Astrocyte (in vitro differentiated cells and primary cell): Measurements from ENCODE around the gene PTGES3L. TPM values are rescaled to one million over a fixed set of nuclear protein-coding genes. Genes with fewer than 3 reads are reported as not detected.
"Not testable (repeated sequence)": the region's sequence is repeated elsewhere in the genome, so short reads cannot be mapped to it uniquely, and the experiment has no call there.

Source experiments
- DNase-seq: peaks from one replicate; pipeline ENCODE4 v3.0.0-alpha.2; 2010; ENCODE audit warnings: low read depth
- FAIRE-seq: peaks from 2 replicates; lab custom pipeline; 2011; peaks lifted over from hg19 to GRCh38; lab: Jason Lieb, UNC
- H2AFZ ChIP-seq: 2 replicates; pipeline ENCODE4 v1.6.0; 2012; ENCODE audit warnings: low read depth, low read length, inconsistent platforms
- H3K27ac ChIP-seq: 2 replicates; pipeline ENCODE4 v1.5.1; 2011; ENCODE audit warnings: low read depth, low read length, inconsistent platforms
- H3K27me3 ChIP-seq: 2 replicates; pipeline ENCODE4 v1.6.0; 2011; ENCODE audit warnings: low read length, inconsistent platforms; ENCODE audit not compliant: insufficient read depth
- H3K36me3 ChIP-seq: 2 replicates; pipeline ENCODE4 v1.5.1; 2011; ENCODE audit warnings: low read length, inconsistent platforms; ENCODE audit not compliant: insufficient read depth
- H3K4me1 ChIP-seq: 2 replicates; pipeline ENCODE4 v1.5.1; 2011; ENCODE audit warnings: low read length, inconsistent platforms; ENCODE audit not compliant: insufficient read depth
- H3K4me2 ChIP-seq: 2 replicates; pipeline ENCODE4 v1.6.0; 2012; ENCODE audit warnings: low read length, inconsistent platforms
- H3K4me3 ChIP-seq: 2 replicates; pipeline ENCODE4 v1.5.1; 2011; ENCODE audit warnings: low read depth, mild to moderate bottlenecking, low read length, inconsistent platforms; ENCODE audit not compliant: insufficient read depth
- H3K79me2 ChIP-seq: 2 replicates; pipeline ENCODE4 v1.6.0; 2012; ENCODE audit warnings: mild to moderate bottlenecking, low read length, inconsistent platforms; ENCODE audit not compliant: insufficient read depth
- H3K9ac ChIP-seq: 2 replicates; pipeline ENCODE4 v1.6.0; 2012; ENCODE audit warnings: mild to moderate bottlenecking, low read length, inconsistent platforms
- H3K9me3 ChIP-seq: 2 replicates; pipeline ENCODE4 v1.5.1; 2012; ENCODE audit warnings: low read depth, mild to moderate bottlenecking, low read length, inconsistent platforms; ENCODE audit not compliant: insufficient read depth
- H4K20me1 ChIP-seq: 2 replicates; pipeline ENCODE4 v1.6.0; 2012; ENCODE audit warnings: low read length, inconsistent platforms; ENCODE audit not compliant: insufficient read depth
- H3K27ac Mint-ChIP-seq: one replicate; pipeline ENCODE4 v1.8.0; 2021; ENCODE audit warnings: mild to moderate bottlenecking, mixed read lengths; ENCODE audit not compliant: unreplicated experiment
- H3K27me3 Mint-ChIP-seq: one replicate; pipeline ENCODE4 v1.8.0; 2021; ENCODE audit warnings: low read depth, mixed read lengths; ENCODE audit not compliant: unreplicated experiment
- H3K36me3 Mint-ChIP-seq: one replicate; pipeline ENCODE4 v1.8.0; 2021; ENCODE audit warnings: low read depth, mixed read lengths; ENCODE audit not compliant: unreplicated experiment
- H3K4me1 Mint-ChIP-seq: one replicate; pipeline ENCODE4 v1.8.0; 2021; ENCODE audit warnings: low read depth, mixed read lengths; ENCODE audit not compliant: unreplicated experiment
- H3K4me3 Mint-ChIP-seq: one replicate; pipeline ENCODE4 v1.8.0; 2021; ENCODE audit warnings: mild to moderate bottlenecking, moderate library complexity, mixed read lengths; ENCODE audit not compliant: unreplicated experiment
- H3K9me3 Mint-ChIP-seq: one replicate; pipeline ENCODE4 v1.8.0; 2021; ENCODE audit warnings: mild to moderate bottlenecking, mixed read lengths; ENCODE audit not compliant: unreplicated experiment
- EZH2 ChIP-seq: IDR thresholded peaks from 2 replicates; pipeline ENCODE4 v1.6.1; 2012; ENCODE audit warnings: mild to moderate bottlenecking, low read length, inconsistent platforms; ENCODE audit not compliant: insufficient read depth
- total RNA-seq: library from RNA; stranded (reverse); gene quantifications from 2 replicates; pipeline ENCODE4 v1.2.1, GENCODE V29; 2021
- TF ChIP-seq, protein P1 (sequence below): IDR thresholded peaks from 2 replicates; pipeline ENCODE4 v1.5.1; 2011; ENCODE audit warnings: low read depth, mild to moderate bottlenecking, inconsistent platforms, low read length, moderate library complexity; ENCODE audit not compliant: insufficient read depth

PTGES3L gene
- total RNA-seq, 1 donor from 2014 or later, result 5.1 TPM

DNA sequence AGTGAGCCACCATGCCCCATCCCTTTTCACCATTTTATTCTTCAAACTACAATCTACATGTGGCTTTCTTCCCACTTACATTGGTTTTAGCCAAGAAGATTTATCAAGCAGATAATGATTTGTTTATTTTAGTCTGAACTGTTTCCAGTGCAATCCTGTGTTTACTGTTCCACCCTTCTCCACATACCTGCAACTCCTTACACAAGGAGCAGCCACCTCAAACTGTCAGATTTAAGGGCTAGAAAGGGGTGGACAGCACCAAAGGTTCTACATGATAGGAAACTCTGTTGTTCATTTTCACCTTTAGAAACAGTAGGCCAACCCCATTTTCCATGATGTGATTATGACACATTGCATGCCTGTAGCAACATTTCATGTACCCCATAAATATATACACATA is 2.4 kb upstream of the PTGES3L start:
- no peak for FAIRE-seq
- Histone ChIP-seq H3K9me3 (no peaks in the 10 kb centered on the region), H3K36me3 (peaks cover 7% of the 10 kb centered on the region), H3K4me2 (peak overlapping the region; percentile 91), H2AFZ (no peak overlapping the region), H3K4me1 (peaks cover 17% of the 10 kb centered on the region), H3K27me3 (no peaks in the 10 kb centered on the region), H4K20me1 (peaks cover 21% of the 10 kb centered on the region), H3K9ac (no peak overlapping the region), H3K79me2 (peaks cover 25% of the 10 kb centered on the region), H3K27ac (no peak overlapping the region), H3K4me3 (no peak overlapping the region)
- Mint-ChIP-seq H3K27me3 (no peaks in the 10 kb centered on the region), H3K9me3 (no peaks in the 10 kb centered on the region), H3K36me3 (peaks cover 10% of the 10 kb centered on the region), H3K4me3 (peak overlapping the region; percentile 100), H3K4me1 (peaks cover 11% of the 10 kb centered on the region), H3K27ac (no peak overlapping the region)
- TF ChIP-seq, protein P1, sequence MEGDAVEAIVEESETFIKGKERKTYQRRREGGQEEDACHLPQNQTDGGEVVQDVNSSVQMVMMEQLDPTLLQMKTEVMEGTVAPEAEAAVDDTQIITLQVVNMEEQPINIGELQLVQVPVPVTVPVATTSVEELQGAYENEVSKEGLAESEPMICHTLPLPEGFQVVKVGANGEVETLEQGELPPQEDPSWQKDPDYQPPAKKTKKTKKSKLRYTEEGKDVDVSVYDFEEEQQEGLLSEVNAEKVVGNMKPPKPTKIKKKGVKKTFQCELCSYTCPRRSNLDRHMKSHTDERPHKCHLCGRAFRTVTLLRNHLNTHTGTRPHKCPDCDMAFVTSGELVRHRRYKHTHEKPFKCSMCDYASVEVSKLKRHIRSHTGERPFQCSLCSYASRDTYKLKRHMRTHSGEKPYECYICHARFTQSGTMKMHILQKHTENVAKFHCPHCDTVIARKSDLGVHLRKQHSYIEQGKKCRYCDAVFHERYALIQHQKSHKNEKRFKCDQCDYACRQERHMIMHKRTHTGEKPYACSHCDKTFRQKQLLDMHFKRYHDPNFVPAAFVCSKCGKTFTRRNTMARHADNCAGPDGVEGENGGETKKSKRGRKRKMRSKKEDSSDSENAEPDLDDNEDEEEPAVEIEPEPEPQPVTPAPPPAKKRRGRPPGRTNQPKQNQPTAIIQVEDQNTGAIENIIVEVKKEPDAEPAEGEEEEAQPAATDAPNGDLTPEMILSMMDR, result no peak
- TF ChIP-seq EZH2, result no peak
- DNase-seq, result no peak

DNA sequence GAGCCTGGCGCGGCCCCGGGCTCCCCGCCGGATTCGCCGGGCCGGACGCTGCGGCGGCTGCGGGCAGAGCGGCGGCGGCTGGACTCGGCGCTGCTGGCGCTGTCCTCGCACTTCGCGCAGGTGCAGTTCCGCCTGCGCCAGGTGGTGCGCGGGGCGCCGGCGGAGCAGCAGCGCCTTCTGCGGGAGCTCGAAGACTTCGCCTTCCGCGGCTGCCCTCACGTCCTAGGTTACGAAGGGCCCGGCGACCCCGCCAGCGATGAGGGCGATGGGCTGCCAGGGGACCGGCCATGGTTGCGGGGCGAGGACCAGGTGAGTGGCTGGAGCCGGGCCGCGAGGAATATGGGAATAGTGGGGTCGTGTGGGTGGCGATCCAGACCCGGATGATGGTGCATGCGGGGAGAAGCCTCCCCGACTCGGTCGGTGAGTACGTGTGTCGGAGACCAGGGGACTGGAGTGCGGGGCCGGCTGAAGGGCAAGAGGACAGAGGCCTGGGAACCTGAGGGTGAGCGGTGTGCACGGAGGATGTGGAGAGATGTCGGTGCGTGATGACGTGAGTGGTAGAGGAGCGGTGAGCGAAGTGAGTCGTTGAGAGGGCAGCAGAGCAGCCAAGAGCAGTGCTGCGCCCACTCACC is 1.0 kb upstream of the PTGES3L start:
- Mint-ChIP-seq H3K36me3 (peaks cover 5% of the 10 kb centered on the region), H3K27ac (peak overlapping the region; percentile 98), H3K4me1 (peaks cover 11% of the 10 kb centered on the region), H3K4me3 (peak overlapping the region; percentile 100), H3K27me3 (no peaks in the 10 kb centered on the region), H3K9me3 (no peaks in the 10 kb centered on the region)
- Histone ChIP-seq H2AFZ (peak overlapping the region; percentile 85), H3K4me1 (peaks cover 17% of the 10 kb centered on the region), H3K27me3 (no peaks in the 10 kb centered on the region), H3K27ac (peak overlapping the region; percentile 43), H3K4me3 (peak overlapping the region; percentile 77), H3K36me3 (peaks cover 4% of the 10 kb centered on the region), H3K4me2 (peak overlapping the region; percentile 91), H3K9me3 (no peaks in the 10 kb centered on the region), H4K20me1 (peaks cover 21% of the 10 kb centered on the region), H3K9ac (peak overlapping the region; percentile 83), H3K79me2 (peaks cover 25% of the 10 kb centered on the region)
- DNase-seq, result peak; percentile 58
- TF ChIP-seq, protein P1, result no peak
- TF ChIP-seq EZH2, result no peak
- FAIRE-seq, result no peak

DNA sequence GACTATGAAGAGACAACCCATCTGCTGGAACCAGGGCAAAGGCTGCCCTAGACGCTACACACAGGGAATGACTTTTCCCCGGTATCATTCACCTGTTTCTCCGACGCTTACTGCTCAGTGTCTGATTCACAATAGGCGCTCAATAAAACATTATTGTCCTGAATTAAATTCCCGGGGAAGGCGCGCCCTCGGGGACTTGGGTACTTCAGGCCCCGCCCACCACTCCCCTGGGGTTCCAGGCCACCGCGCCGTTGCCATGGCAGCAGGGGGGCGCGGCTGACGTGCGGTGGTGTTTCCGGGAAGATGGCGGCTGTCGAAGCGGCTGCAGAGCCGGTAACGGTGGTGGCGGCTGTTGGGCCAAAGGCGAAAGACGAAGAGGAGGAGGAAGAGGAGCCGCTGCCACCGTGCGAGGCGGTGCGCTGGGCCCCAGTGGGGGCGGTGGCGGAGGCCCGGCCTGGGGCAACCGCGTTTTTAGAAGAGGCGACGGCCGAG is 440 bp upstream of the PTGES3L start, which contains the start of gene RUNDC1:
TSS of gene RUNDC1 (plus strand) at position 292 of the 492 bp plus-strand sequence. CDS start at position 304, 12 bp downstream.
- no peaks in the 10 kb centered on the region for H3K27me3 Mint-ChIP-seq
- H3K36me3 ChIP-seq, result no peaks in the 10 kb centered on the region
- peaks cover 24% of the 10 kb centered on the region for H3K79me2 ChIP-seq
- H3K4me3 ChIP-seq, result peak within 1 kb of the TSS; percentile 77
- H3K36me3 Mint-ChIP-seq, result peaks cover 2% of the 10 kb centered on the region
- FAIRE-seq (no peak), DNase-seq (peak; percentile 55)
- TF ChIP-seq EZH2, result no peak
- H3K27ac Mint-ChIP-seq, result peak within 1 kb of the TSS; percentile 98
- H3K9ac ChIP-seq, result peak within 1 kb of the TSS; percentile 83
- H3K4me3 Mint-ChIP-seq, result peak within 1 kb of the TSS; percentile 100
- no peaks in the 10 kb centered on the region for H3K9me3 Mint-ChIP-seq
- no peaks in the 10 kb centered on the region for H3K27me3 ChIP-seq
- peak within 1 kb of the TSS; percentile 85 for H2AFZ ChIP-seq
- no peaks in the 10 kb centered on the region for H3K9me3 ChIP-seq
- H3K4me2 ChIP-seq, result peak within 1 kb of the TSS; percentile 91
- H3K4me1 Mint-ChIP-seq, result peaks cover 11% of the 10 kb centered on the region
- peaks cover 21% of the 10 kb centered on the region for H4K20me1 ChIP-seq
- H3K4me1 ChIP-seq, result peaks cover 17% of the 10 kb centered on the region
- peak within 1 kb of the TSS; percentile 43 for H3K27ac ChIP-seq

DNA sequence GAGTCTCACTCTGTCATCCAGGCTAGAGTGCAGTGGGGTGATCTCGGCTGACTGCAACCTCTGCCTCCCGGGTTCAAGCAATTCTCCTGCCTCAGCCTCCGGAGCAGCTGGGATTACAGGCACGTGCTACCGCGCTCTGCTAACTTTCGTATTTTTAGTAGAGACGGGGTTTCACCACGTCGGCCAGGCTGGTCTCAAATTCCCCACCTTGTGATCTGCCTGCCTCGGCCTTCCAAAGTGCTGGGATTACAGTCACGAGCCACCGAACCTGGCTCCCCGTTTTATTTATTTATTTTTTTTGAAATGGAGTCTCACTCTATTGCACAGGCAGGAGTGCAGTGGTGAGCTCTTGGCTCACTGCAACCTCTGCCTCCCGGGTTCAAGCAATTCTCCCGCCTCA is 4.2 kb downstream of the PTGES3L start:
- not testable (repeated sequence) for H3K36me3 Mint-ChIP-seq, H3K4me1 Mint-ChIP-seq, H3K4me3 ChIP-seq, H2AFZ ChIP-seq, FAIRE-seq, H3K27me3 ChIP-seq, H3K27ac ChIP-seq, H3K36me3 ChIP-seq, H3K4me3 Mint-ChIP-seq, H3K27me3 Mint-ChIP-seq, H4K20me1 ChIP-seq, H3K27ac Mint-ChIP-seq, H3K9ac ChIP-seq, DNase-seq, H3K9me3 ChIP-seq, H3K9me3 Mint-ChIP-seq, H3K4me2 ChIP-seq, H3K79me2 ChIP-seq
- H3K4me1 ChIP-seq, result peaks cover 11% of the 10 kb centered on the region
